Neural progenitor cell (in vitro differentiated cells): ENCODE results near the gene TNFRSF6B. TPM values are rescaled to one million over a fixed set of nuclear protein-coding genes. Genes with fewer than 3 reads are reported as not detected.
A peak's percentile ranks its signal among the peaks of the same experiment; 100 is the strongest.

ENCODE experiments used
- DNase-seq: peaks from one replicate; pipeline ENCODE4 v3.0.0-alpha.2; 2016; ENCODE audit warnings: low spot score
- H2AFZ ChIP-seq: fragments of 200-600 bp; sonication (generic); replicated peaks from 2 replicates; pipeline ENCODE4 v1.6.1; 2016; ENCODE audit warnings: antibody characterized with exemption
- H3F3A ChIP-seq: fragments of 200-600 bp; sonication (generic); 2 replicates; pipeline ENCODE4 v1.6.1; 2016; ENCODE audit warnings: antibody characterized with exemption, low read depth
- H3K27ac ChIP-seq: fragments of 200-600 bp; sonication (generic); 2 replicates; pipeline ENCODE4 v1.5.1; 2016; ENCODE audit warnings: mild to moderate bottlenecking
- H3K27me3 ChIP-seq: fragments of 200-600 bp; sonication (generic); 2 replicates; pipeline ENCODE4 v1.6.1; 2016; ENCODE audit warnings: mild to moderate bottlenecking, moderate library complexity
- H3K36me3 ChIP-seq: fragments of 200-600 bp; sonication (generic); 2 replicates; pipeline ENCODE4 v1.5.1; 2016
- H3K4me1 ChIP-seq: fragments of 200-600 bp; sonication (generic); 2 replicates; pipeline ENCODE4 v1.6.1; 2016; ENCODE audit warnings: mixed run types
- H3K4me2 ChIP-seq: fragments of 200-600 bp; sonication (generic); 2 replicates; pipeline ENCODE4 v1.6.1; 2016
- H3K4me3 ChIP-seq: fragments of 200-600 bp; sonication (generic); 2 replicates; pipeline ENCODE4 v1.5.1; 2016
- H3K79me2 ChIP-seq: fragments of 200-600 bp; sonication (generic); 2 replicates; pipeline ENCODE4 v1.6.1; 2016; ENCODE audit warnings: low read depth
- H3K9ac ChIP-seq: fragments of 200-600 bp; sonication (generic); 2 replicates; pipeline ENCODE4 v1.6.1; 2016
- H3K9me3 ChIP-seq: fragments of 200-600 bp; sonication (generic); 2 replicates; pipeline ENCODE4 v1.5.1; 2016; ENCODE audit warnings: low read depth
- H4K20me1 ChIP-seq: fragments of 200-600 bp; sonication (generic); 2 replicates; pipeline ENCODE4 v1.6.1; 2016; ENCODE audit warnings: low read depth
- H3K27ac Mint-ChIP-seq: 3 replicates; pipeline ENCODE4 v1.8.0; 2021; ENCODE audit warnings: mixed read lengths
- H3K27me3 Mint-ChIP-seq: 2 replicates; pipeline ENCODE4 v1.8.0; 2022; ENCODE audit warnings: low read depth, mild to moderate bottlenecking, inconsistent platforms, moderate library complexity, mixed read lengths; ENCODE audit not compliant: insufficient read depth
- H3K36me3 Mint-ChIP-seq: 3 replicates; pipeline ENCODE4 v1.8.0; 2021; ENCODE audit warnings: mixed read lengths
- H3K4me1 Mint-ChIP-seq: 3 replicates; pipeline ENCODE4 v1.8.0; 2021; ENCODE audit warnings: mixed read lengths
- H3K4me3 Mint-ChIP-seq: 3 replicates; pipeline ENCODE4 v1.8.0; 2021; ENCODE audit warnings: mild to moderate bottlenecking, moderate library complexity, mixed read lengths
- H3K9me3 Mint-ChIP-seq: 3 replicates; pipeline ENCODE4 v1.8.0; 2020; ENCODE audit warnings: mixed read lengths
- EZH2 ChIP-seq: fragments of 200-600 bp; sonication (generic); IDR thresholded peaks from 2 replicates; pipeline ENCODE4 v1.6.1; 2017; ENCODE audit warnings: antibody characterized with exemption, mild to moderate bottlenecking, moderate library complexity
- EZH2phosphoT487 ChIP-seq: fragments of 200-600 bp; sonication (generic); IDR thresholded peaks from 2 replicates; pipeline ENCODE4 v1.6.1; 2017; ENCODE audit warnings: antibody characterized with exemption
- total RNA-seq: library from RNA; depleted of rRNA; stranded (reverse); fragments of >200 nt; gene quantifications from 2 replicates; pipeline ENCODE4 v1.2.3, GENCODE V29; 2015; ENCODE audit warnings: low replicate concordance
- TF ChIP-seq, protein P1 (sequence below): fragments of 200-600 bp; sonication (generic); IDR thresholded peaks from 2 replicates; pipeline ENCODE4 v1.5.1; 2017; ENCODE audit warnings: antibody characterized with exemption, mild to moderate bottlenecking

Gene TNFRSF6B
- total RNA-seq, 1 donor from 2014 or later, result not detected

DNA sequence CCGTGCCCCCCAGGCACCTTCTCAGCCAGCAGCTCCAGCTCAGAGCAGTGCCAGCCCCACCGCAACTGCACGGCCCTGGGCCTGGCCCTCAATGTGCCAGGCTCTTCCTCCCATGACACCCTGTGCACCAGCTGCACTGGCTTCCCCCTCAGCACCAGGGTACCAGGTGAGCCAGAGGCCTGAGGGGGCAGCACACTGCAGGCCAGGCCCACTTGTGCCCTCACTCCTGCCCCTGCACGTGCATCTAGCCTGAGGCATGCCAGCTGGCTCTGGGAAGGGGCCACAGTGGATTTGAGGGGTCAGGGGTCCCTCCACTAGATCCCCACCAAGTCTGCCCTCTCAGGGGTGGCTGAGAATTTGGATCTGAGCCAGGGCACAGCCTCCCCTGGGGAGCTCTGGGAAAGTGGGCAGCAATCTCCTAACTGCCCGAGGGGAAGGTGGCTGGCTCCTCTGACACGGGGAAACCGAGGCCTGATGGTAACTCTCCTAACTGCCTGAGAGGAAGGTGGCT is 960 bp downstream of the TNFRSF6B start:
- no peak overlapping the region for H3K27ac Mint-ChIP-seq
- peaks cover 4% of the 10 kb centered on the region for H3K9me3 Mint-ChIP-seq
- peaks cover 7% of the 10 kb centered on the region for H3F3A ChIP-seq
- no peaks in the 10 kb centered on the region for H3K9me3 ChIP-seq
- no peaks in the 10 kb centered on the region for H3K27me3 ChIP-seq
- peaks cover 3% of the 10 kb centered on the region for H3K36me3 Mint-ChIP-seq
- no peaks in the 10 kb centered on the region for H3K36me3 ChIP-seq
- no peak overlapping the region for H2AFZ ChIP-seq
- H3K4me1 Mint-ChIP-seq, result no peaks in the 10 kb centered on the region
- peaks cover 10% of the 10 kb centered on the region for H3K4me1 ChIP-seq
- H3K4me3 Mint-ChIP-seq, result no peak overlapping the region
- no peak overlapping the region for H3K4me3 ChIP-seq
- no peaks in the 10 kb centered on the region for H4K20me1 ChIP-seq
- peaks cover 11% of the 10 kb centered on the region for H3K27me3 Mint-ChIP-seq
- no peak for TF ChIP-seq EZH2
- TF ChIP-seq EZH2phosphoT487, result no peak
- TF ChIP-seq, protein P1, sequence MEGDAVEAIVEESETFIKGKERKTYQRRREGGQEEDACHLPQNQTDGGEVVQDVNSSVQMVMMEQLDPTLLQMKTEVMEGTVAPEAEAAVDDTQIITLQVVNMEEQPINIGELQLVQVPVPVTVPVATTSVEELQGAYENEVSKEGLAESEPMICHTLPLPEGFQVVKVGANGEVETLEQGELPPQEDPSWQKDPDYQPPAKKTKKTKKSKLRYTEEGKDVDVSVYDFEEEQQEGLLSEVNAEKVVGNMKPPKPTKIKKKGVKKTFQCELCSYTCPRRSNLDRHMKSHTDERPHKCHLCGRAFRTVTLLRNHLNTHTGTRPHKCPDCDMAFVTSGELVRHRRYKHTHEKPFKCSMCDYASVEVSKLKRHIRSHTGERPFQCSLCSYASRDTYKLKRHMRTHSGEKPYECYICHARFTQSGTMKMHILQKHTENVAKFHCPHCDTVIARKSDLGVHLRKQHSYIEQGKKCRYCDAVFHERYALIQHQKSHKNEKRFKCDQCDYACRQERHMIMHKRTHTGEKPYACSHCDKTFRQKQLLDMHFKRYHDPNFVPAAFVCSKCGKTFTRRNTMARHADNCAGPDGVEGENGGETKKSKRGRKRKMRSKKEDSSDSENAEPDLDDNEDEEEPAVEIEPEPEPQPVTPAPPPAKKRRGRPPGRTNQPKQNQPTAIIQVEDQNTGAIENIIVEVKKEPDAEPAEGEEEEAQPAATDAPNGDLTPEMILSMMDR, result no peak
- H3K9ac ChIP-seq, result no peak overlapping the region
- peak overlapping the region; percentile 66 for H3K4me2 ChIP-seq
- no peak for DNase-seq
- no peak overlapping the region for H3K27ac ChIP-seq
- H3K79me2 ChIP-seq, result no peaks in the 10 kb centered on the region

DNA sequence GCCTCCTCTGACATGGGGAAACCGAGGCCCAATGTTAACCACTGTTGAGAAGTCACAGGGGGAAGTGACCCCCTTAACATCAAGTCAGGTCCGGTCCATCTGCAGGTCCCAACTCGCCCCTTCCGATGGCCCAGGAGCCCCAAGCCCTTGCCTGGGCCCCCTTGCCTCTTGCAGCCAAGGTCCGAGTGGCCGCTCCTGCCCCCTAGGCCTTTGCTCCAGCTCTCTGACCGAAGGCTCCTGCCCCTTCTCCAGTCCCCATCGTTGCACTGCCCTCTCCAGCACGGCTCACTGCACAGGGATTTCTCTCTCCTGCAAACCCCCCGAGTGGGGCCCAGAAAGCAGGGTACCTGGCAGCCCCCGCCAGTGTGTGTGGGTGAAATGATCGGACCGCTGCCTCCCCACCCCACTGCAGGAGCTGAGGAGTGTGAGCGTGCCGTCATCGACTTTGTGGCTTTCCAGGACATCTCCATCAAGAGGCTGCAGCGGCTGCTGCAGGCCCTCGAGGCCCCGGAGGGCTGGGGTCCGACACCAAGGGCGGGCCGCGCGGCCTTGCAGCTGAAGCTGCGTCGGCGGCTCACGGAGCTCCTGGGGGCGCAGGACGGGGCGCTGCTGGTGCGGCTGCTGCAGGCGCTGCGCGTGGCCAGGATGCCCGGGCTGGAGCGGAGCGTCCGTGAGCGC is 1.6 kb downstream of the TNFRSF6B start:
- no peaks in the 10 kb centered on the region for H3K4me1 Mint-ChIP-seq
- DNase-seq, result no peak
- H3K9ac ChIP-seq, result no peak overlapping the region
- H3K4me3 Mint-ChIP-seq, result no peak overlapping the region
- peaks cover 10% of the 10 kb centered on the region for H3K27me3 Mint-ChIP-seq
- no peaks in the 10 kb centered on the region for H3K9me3 ChIP-seq
- H3K79me2 ChIP-seq, result no peaks in the 10 kb centered on the region
- H3K27ac ChIP-seq, result no peak overlapping the region
- no peaks in the 10 kb centered on the region for H3K36me3 ChIP-seq
- peaks cover 7% of the 10 kb centered on the region for H3F3A ChIP-seq
- peaks cover 10% of the 10 kb centered on the region for H3K4me1 ChIP-seq
- H3K4me2 ChIP-seq, result no peak overlapping the region
- H4K20me1 ChIP-seq, result no peaks in the 10 kb centered on the region
- H3K27ac Mint-ChIP-seq, result no peak overlapping the region
- H3K4me3 ChIP-seq, result no peak overlapping the region
- no peak overlapping the region for H2AFZ ChIP-seq
- H3K36me3 Mint-ChIP-seq, result peaks cover 3% of the 10 kb centered on the region
- peaks cover 4% of the 10 kb centered on the region for H3K9me3 Mint-ChIP-seq
- no peaks in the 10 kb centered on the region for H3K27me3 ChIP-seq
- TF ChIP-seq, protein P1, result no peak
- no peak for TF ChIP-seq EZH2
- no peak for TF ChIP-seq EZH2phosphoT487

DNA sequence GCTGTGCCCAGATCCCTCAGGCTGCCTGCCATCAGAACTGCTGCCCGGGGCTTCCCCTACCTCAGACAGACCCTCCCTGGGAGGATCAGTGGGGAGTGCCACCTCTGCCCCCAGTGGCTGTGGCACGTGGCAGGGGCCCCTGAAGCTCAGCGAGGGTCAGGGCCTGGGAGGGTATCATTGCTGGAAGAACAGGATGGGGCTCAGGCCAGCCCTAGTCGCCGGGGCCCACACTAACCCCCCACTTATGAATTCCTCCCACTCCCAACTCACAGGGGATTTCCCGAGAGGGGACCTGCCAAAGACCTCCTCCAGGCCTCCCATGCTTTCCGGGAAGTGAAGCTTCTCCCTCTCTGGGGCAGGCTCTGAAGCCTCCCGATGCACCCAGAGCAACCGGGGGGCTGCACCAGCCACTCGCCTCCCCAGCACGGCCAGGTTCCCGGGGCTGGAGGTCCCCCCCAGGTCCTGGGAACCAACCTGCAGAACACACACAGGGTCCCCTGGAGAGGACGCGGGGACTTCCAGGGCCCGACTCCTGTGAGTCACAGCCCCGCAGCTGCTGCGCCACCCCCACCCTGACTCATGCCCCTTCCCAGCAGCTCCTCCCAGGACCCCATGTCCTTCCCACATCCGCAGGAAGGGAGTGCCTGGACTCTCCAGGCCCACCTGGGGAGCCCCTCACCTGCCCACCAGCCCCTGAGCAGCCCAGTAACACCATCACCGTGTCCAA is 2.5 kb downstream of the TNFRSF6B start:
- no peak for DNase-seq

More for the DNA sequence above, 2.5 kb downstream of the TNFRSF6B start:
- no peak overlapping the region for H3K27ac ChIP-seq
- H2AFZ ChIP-seq, result no peak overlapping the region
- no peaks in the 10 kb centered on the region for H3K36me3 ChIP-seq
- Mint-ChIP-seq H3K4me3 (no peak overlapping the region), H3K9me3 (peaks cover 1% of the 10 kb centered on the region), H3K4me1 (no peaks in the 10 kb centered on the region), H3K27ac (no peak overlapping the region), H3K27me3 (peaks cover 7% of the 10 kb centered on the region), H3K36me3 (peaks cover under 1% of the 10 kb centered on the region)
- H4K20me1 ChIP-seq, result no peaks in the 10 kb centered on the region
- peaks cover 10% of the 10 kb centered on the region for H3K4me1 ChIP-seq
- no peak overlapping the region for H3K4me3 ChIP-seq
- H3K9ac ChIP-seq, result no peak overlapping the region
- TF ChIP-seq EZH2phosphoT487 (no peak), EZH2 (no peak)
- TF ChIP-seq, protein P1, result no peak
- H3K4me2 ChIP-seq, result no peak overlapping the region
- no peaks in the 10 kb centered on the region for H3K79me2 ChIP-seq
- H3F3A ChIP-seq, result peaks cover 7% of the 10 kb centered on the region
- no peaks in the 10 kb centered on the region for H3K9me3 ChIP-seq
- H3K27me3 ChIP-seq, result no peaks in the 10 kb centered on the region
